ENCODE results near the gene CEND1. TPM values are rescaled to one million over a fixed set of nuclear protein-coding genes. Genes with fewer than 3 reads are reported as not detected.

The CEND1 gene
- total and polyA plus RNA-seq, 2 of the 13 experiments (the other 11 are each of a cell fraction or from before 2014, with no cell fraction given): not detected

GRCh38 chr11:834371-835316, 44.8 kb upstream of the CEND1 start (continued):
- no peak for TF ChIP-seq PCBP1 (IDR thresholded peaks at IDR 0.05; ENCODE audit: borderline replicate concordance, low read depth, low read length)
- TF ChIP-seq HDAC1 (CRISPR knock-in tag; IDR thresholded peaks at IDR 0.05): no peak
- TF ChIP-seq ARNTL (CRISPR knock-in tag; IDR thresholded peaks at IDR 0.05): no peak
- TF ChIP-seq ZNF607 (CRISPR knock-in tag; IDR thresholded peaks at IDR 0.05; ENCODE audit: borderline replicate concordance): 0 out of 2 replicates have a peak, but pooled peaks have one; percentile 9
- TF ChIP-seq PTBP1 (IDR thresholded peaks at IDR 0.05; ENCODE audit: low read depth, low read length, poor library complexity, severe bottlenecking): no peak
- no peak for TF ChIP-seq ZNF276 (CRISPR knock-in tag; IDR thresholded peaks at IDR 0.05; ENCODE audit: low read depth)
- TF ChIP-seq ZNF446 (CRISPR knock-in tag; IDR thresholded peaks at IDR 0.05): no peak
- TF ChIP-seq ZNF362 (CRISPR knock-in tag; IDR thresholded peaks at IDR 0.05; ENCODE audit: borderline replicate concordance): no peak
- TF ChIP-seq ZBTB33 (CRISPR knock-in tag; IDR thresholded peaks at IDR 0.05): peak; percentile 97
- TF ChIP-seq NCOR1 (IDR thresholded peaks at IDR 0.05; ENCODE audit: borderline replicate concordance, low read length): no peak
- no peak for TF ChIP-seq ASH2L (IDR thresholded peaks at IDR 0.05; ENCODE audit: insufficient read length, low read depth, low read length)
- no peak for TF ChIP-seq ZFP36L2 (CRISPR knock-in tag; IDR thresholded peaks at IDR 0.05)
- peak; percentile 47 for TF ChIP-seq ZNF687 (CRISPR knock-in tag; IDR thresholded peaks at IDR 0.05)
- TF ChIP-seq THAP7 (CRISPR knock-in tag; IDR thresholded peaks at IDR 0.05): no peak
- no peak for TF ChIP-seq AHR (CRISPR knock-in tag; IDR thresholded peaks at IDR 0.05)
- no peak for TF ChIP-seq HOXA9 (CRISPR knock-in tag; IDR thresholded peaks at IDR 0.05; ENCODE audit: borderline replicate concordance)
- 0 out of 2 replicates have a peak, but pooled peaks have one; percentile 63 for TF ChIP-seq AKAP8 (CRISPR knock-in tag; IDR thresholded peaks at IDR 0.05)
- no peak for TF ChIP-seq ZMAT3 (CRISPR knock-in tag; conservative IDR thresholded peaks at IDR 0.05)

Measured in HepG2 (cell line).